H1 (cell line): ENCODE data around the gene WWC1. TPM values are rescaled to one million over a fixed set of nuclear protein-coding genes. Genes with fewer than 3 reads are reported as not detected.

Experiments
- ASH2L ChIP-seq: fragments of 200-600, 300-600 bp; sonication (generic); IDR thresholded peaks from one replicate; pipeline ENCODE4 v1.7.1; 2017; ENCODE audit warnings: low read length
- BACH1 ChIP-seq: IDR thresholded peaks from 2 replicates; pipeline ENCODE4 v1.6.1; 2012; ENCODE audit warnings: low read length, improper control_type of control experiment
- CBX8 ChIP-seq: fragments of 300-800, 300-1000 bp; sonication (generic); IDR thresholded peaks from 2 replicates; pipeline ENCODE4 v1.7.1; 2016; ENCODE audit warnings: low read depth, low read length, borderline replicate concordance
- CHD2 ChIP-seq: IDR thresholded peaks from 2 replicates; pipeline ENCODE4 v1.6.1; 2012; ENCODE audit warnings: low read length, improper control_type of control experiment
- CHD7 ChIP-seq: fragments of 300-600 bp; sonication (generic); IDR thresholded peaks from 2 replicates; pipeline ENCODE4 v1.7.1; 2012; ENCODE audit warnings: low read length, moderate library complexity, mild to moderate bottlenecking, inconsistent platforms; ENCODE audit not compliant: insufficient replicate concordance
- CREB1 ChIP-seq: IDR thresholded peaks from 2 replicates; pipeline ENCODE4 v1.6.1; 2012; ENCODE audit warnings: inconsistent platforms
- CTBP2 ChIP-seq: IDR thresholded peaks from 2 replicates; pipeline ENCODE4 v1.7.0; 2011; ENCODE audit warnings: borderline replicate concordance, mild to moderate bottlenecking, moderate library complexity, mixed read lengths, low read length; ENCODE audit not compliant: insufficient read depth, insufficient read length
- EZH2 ChIP-seq: fragments of 200-600 bp; sonication (generic); IDR thresholded peaks from 2 replicates; pipeline ENCODE4 v1.7.1; 2012; ENCODE audit warnings: low read depth, mild to moderate bottlenecking, moderate library complexity, low read length, inconsistent platforms; ENCODE audit not compliant: severe bottlenecking
- GTF2F1 ChIP-seq: IDR thresholded peaks from 2 replicates; pipeline ENCODE4 v1.6.1; 2012; ENCODE audit warnings: low read depth, low read length, improper control_type of control experiment, borderline replicate concordance
- KDM4A ChIP-seq: IDR thresholded peaks from one replicate; pipeline ENCODE4 v1.7.1; 2012; ENCODE audit warnings: low read depth, mild to moderate bottlenecking, moderate library complexity, low read length, inconsistent platforms; ENCODE audit not compliant: severe bottlenecking
- KDM5A ChIP-seq: fragments of 200-600 bp; IDR thresholded peaks from 2 replicates; pipeline ENCODE4 v1.7.1; 2012; ENCODE audit warnings: mild to moderate bottlenecking, low read length, inconsistent platforms, mixed read lengths
- SIN3A ChIP-seq, 2 experiments: IDR thresholded peaks in 1 of 2; conservative IDR thresholded peaks in 1 of 2; 2 replicates each; pipeline ENCODE4 v1.6.1; 2011 to 2012; ENCODE audit warnings: low read length in 2 of 2, improper control_type of control experiment in 1 of 2, low read depth in 1 of 2, mild to moderate bottlenecking in 1 of 2
- SP1 ChIP-seq: IDR thresholded peaks from 2 replicates; pipeline ENCODE4 v1.6.1; 2011; ENCODE audit warnings: low read depth, low read length
- polyA plus RNA-seq, 7 experiments: library from polyadenylated mRNA; depleted of rRNA in 3 of 7; stranded (reverse) in 5 of 7; unstranded in 2 of 7; fragments of >200 nt in 5 of 7; fragments of 200-250 nt in 2 of 7; gene quantifications; 1 replicate in 5 of 7; 2 replicates in 1 of 7; 4 replicates in 1 of 7; pipeline versions ENCODE4 v1.2.1 to v1.2.3, GENCODE V29; 2011 to 2013; ENCODE audit warnings: missing spikeins in 2 of 7, mixed read lengths in 2 of 7
- total RNA-seq: library from RNA; stranded (reverse); fragmentation: NEBNext Ultra II Directional; extraction: Animal tissue kit (Norgen Biotek cat#: 25700); gene quantifications from 2 replicates; pipeline ENCODE4 v1.2.1, GENCODE V29; 2021

WWC1 gene
- total and polyA plus RNA-seq, 2 of the 8 experiments (the other 6 are each of a cell fraction or from before 2014, with no cell fraction given) = 16.4 to 41.1 TPM

GRCh38 chr5:168438349-168438748 is 146.9 kb downstream of the WWC1 start (continued):
- no peak for TF ChIP-seq CHD7
- TF ChIP-seq ASH2L = no peak
- no peak for TF ChIP-seq CBX8
- TF ChIP-seq EZH2 = no peak
- TF ChIP-seq KDM4A = no peak
- TF ChIP-seq SP1 = no peak
- TF ChIP-seq CREB1 = no peak
- TF ChIP-seq KDM5A = no peak
- TF ChIP-seq GTF2F1 = no peak
- TF ChIP-seq CHD2 = no peak
- TF ChIP-seq SIN3A (conservative IDR thresholded peaks at IDR 0.05 in 1 of 2, IDR thresholded peaks at IDR 0.05 in 1 of 2; ENCODE audit: low read depth in 1 of 2, low read length in 2 of 2) = no peak
- TF ChIP-seq BACH1 = no peak
- no peak for TF ChIP-seq CTBP2
